Measurements from ENCODE around the gene CLECL1.
"Not testable (repeated sequence)": the region's sequence is repeated elsewhere in the genome, so short reads cannot be mapped to it uniquely, and the experiment has no call there.

The CLECL1 gene

GRCh38 chr12:9751204-9752144 is 18.6 kb upstream of the CLECL1 start:
- DNase-seq: peak; percentile 49

GRCh38 chr12:9750276-9751203 is 17.6 kb upstream of the CLECL1 start:
- DNase-seq: peak; percentile 65

DNA sequence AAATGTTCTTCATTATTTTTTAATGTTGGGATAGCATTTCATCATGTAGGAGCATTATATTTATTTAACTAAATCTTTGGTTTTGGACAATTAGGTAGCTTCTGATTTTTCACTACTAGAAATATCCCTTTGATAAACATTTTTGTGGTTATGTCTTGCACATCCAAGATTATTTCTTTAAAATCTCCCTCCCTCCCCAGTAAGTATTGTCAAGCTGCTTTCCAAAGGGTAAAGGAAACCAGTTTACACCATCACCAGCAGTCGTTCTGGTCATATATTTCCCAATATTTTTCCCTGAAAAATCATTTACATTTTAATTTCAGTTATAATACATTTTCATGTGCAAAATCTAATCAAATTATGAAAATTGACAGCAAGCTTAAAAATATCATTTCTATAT is 16.7 kb upstream of the CLECL1 start:
- no peak for DNase-seq

DNA sequence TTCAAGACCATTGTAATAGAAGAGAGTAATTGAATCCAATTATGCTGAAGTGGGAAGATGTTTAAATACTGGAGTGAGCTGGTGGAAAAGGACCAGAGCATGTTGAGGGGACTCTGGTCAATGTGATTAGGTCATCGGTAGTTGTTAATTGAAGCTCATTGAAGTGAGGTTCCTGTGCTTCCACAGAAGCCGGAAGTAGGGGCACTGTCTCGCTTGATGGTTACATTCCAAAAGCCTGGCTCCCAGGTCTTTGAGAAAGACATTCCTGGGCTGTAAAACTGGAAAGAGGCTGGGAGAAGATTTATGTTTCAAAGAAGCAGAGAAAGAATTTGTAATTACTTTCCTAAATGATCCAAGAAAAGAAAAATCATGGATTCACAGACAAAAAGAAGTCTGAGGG is 12.3 kb upstream of the CLECL1 start:
- DNase-seq: no peak

DNA sequence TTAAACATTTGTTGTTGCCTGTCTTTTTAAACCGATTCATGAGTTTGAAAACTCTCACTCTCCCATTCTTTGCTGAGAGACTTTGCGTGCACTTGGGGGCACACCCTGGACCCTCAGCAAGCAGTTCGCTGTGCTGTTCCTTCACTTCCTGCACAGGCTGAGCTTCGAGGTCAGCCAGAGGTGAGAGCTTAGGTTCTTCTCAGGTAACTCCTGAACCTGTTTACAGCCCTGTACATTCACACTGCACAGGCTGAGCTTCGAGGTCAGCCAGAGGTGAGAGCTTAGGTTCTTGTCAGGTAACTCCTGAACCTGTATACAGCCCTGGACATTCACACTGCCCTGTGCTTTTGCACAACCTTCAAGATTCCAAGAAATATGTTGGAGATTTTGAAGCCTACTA is 9.8 kb upstream of the CLECL1 start:
- DNase-seq: no peak

DNA sequence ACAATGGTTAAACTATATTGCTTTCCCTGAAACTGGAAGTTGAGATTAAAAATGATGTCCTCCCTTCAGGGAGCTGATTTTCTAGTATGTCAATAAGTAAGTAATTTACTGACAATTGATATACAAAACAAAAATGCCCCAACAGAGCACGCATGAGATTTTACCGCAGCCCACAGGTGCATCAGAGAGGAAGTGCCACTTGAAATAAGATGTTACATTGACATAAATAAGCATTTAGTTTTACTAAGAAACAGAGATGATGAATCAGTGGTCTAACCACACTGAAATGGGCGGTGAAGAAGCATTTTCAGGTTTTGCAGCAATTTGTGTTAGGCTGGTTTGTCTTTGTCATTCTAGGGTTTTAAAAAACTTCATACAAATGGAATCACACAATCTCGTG is 8.8 kb upstream of the CLECL1 start:
- DNase-seq: no peak

DNA sequence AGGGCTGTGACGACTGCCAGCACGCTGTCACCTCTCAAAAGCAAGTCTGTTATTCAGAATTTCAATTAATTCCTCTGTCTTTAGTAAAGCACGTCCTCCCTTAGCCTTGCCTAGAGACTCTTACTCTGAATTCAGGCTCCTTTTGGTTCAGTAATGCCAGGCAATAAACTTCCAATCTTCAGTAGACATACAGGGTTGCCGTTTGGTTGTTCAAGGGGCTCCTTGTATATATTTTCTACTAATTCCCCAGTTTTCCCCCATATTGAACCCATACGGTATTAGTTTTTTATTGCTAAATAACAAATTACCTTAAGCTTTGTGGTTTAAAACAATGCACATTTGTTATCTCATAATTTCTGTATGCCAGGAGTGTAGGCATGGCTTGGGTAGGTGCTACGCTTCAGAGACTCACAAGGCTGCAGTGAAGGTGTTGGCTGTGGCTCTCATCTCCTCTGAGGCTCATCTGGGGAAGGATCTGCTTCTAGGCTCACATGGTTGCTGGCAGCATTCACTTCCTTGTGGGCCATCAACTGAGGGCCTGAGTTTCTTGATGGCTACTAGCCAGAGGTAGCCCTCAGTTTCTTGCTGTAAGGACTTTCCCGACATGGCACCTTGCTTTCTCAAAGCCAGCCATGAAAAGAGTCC is 7.3 kb upstream of the CLECL1 start:
- no peak for DNase-seq

DNA sequence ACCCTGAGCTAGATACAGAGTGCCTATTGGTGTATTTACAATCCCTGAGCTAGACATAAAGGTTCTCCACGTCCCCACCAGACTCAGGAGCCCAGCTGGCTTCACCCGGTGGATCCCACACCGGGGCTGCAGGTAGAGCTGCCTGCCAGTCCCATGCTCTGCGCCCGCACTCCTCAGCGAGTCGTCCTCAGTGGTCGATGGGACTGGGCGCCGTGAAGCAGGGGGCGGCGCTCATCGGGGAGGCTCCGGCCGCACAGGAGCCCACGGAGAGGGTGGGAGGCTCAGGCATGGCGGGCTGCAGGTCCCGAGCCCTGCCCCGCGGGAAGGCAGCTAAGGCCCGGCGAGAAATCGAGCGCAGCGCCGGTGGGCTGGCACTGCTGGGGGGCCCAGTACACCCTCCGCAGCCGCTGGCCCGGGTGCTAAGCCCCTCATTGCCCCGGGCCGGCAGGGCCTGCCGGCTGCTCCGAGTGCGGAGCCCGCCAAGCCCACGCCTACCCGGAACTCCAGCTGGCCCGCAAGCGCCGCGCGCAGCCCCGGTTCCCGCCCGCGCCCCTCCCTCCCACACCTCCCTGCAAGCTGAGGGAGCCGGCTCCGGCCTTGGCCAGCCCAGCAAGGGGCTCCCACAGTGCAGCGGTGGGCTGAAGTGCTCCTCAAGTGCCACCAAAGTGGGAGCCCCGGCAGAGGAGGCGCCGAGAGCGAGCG is 6.7 kb upstream of the CLECL1 start:
- DNase-seq: not testable (repeated sequence)

DNA sequence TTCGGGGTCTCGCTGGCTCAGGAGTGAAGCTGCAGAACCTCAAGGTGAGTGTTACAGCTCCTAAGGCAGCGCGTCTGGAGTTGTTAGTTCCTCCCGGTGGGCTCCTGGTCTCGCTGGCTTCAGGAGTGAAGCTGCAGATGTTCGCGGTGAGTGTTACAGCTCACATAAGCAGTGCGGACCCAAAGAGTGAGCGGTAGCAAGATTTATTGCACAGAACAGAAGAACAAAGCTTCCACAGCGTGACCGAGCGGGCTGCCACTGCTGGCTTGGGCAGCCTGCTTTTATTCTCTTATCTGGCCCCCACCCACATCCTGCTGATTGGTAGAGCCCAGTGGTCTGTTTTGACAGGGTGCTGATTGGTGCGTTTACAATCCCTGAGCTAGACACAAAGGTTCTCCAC is 6.0 kb upstream of the CLECL1 start:
- not testable (repeated sequence) for DNase-seq

GRCh38 chr12:9736936-9737705 is 4.2 kb upstream of the CLECL1 start:
- DNase-seq: no peak

GRCh38 chr12:9735601-9736000 is 2.7 kb upstream of the CLECL1 start:
- no peak for DNase-seq

DNA sequence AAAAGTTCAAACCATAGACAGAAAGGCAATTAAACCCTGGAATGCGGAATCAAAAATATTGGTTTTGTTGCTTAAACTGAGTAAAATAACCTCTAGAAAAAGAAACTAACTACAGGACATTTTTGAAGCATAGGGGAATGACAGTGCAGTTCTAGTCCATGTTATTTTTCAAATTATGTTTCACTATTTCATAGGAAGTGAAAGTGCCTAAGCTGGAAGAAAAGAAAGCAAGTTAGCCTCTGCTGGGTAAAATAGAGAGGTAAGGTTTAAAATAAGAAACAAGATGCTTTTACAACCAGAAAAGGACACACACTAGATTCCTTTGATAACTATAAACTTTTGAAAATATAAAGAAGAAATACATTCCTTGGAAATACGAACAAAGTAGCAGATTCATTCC is 1.1 kb downstream of the CLECL1 start:
- DNase-seq: no peak

GRCh38 chr12:9731393-9731792 is 1.5 kb downstream of the CLECL1 start:
- DNase-seq: no peak

- no peak for DNase-seq
Measured at GRCh38 chr12:9730591-9730990, 2.3 kb downstream of the CLECL1 start.

DNA sequence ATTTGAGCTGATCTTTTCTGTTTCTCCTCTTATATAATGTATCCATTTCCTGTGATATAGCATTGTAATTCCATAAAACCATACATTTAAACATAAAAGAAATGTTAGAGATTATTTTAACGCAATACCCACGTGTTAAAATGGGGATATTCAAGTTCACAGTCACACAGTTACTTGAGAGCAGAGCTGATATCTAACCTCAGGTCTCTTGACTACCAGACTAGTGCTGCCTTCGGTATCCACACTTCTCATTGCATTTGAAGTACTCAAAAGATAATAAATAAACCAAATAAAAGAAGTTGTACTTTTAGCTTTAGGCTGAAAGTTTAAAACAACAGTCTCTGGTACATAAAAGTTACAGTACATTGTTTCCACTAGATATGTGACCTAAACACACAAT is 2.9 kb downstream of the CLECL1 start:
- no peak for DNase-seq

DNA sequence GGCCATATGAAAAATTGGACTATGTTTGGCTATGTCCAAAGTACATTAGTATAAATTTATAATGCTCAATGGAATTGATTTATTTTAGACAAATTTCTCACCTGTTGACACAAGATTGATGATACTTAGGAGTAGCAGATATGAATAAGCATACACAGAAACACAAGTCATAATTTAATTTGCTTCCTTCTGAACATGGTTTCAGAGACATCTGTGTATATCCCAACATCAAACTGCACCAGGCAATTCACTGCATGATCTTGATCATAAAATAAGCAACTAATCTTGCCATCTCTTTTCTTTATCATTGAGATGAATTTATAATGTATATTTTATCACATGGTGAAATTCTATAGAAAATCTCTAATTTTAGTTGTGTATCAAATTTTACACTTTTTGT is 3.8 kb downstream of the CLECL1 start:
- DNase-seq: no peak

DNA sequence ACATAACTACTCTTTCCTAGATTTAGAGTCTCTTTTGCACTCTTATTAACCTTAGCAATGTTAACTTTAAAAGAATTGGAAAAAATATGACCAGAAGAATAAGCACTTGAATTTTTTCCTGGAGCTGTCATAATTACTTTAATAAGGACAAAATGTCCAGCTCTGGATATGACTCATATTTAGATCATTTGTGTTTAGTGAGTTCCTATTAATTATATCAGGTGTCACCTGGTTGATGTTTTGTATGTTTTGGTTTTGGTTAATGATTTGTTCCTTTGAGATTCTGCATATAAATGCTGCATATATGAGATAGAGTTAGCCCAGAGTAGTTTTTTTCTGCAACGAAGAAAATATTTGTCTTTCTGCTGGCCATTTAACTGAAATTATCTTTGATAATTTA is 5.1 kb downstream of the CLECL1 start:
- no peak for DNase-seq

DNA sequence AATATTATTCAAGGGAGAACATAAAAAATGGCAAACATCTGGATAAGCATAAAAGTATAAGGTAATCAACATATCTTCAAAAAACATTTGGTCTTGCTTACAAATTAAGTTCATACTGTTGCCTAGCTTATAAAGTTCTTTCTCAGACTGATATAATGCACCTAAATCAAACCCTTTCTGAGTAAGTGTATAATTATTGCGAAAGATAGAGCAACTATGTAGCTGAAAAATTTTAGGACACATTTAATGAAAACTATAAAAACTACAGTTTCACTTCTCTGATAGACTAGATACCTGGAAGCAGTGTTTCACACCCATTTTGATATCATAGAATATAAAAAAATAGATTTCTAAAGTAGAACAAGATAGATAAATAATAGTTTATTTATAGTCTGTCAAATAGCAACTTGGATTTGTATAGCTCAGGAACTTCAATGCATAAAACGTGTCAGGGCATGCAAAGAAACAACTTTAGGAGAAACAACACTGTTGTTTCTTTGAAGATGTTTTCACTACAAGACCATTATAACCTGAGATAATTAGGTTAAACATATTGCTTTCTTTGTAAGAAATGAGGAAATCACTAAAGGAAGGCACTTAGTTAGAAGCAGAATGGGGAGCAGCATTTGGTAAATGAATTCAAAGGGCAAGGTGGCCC is 7.6 kb downstream of the CLECL1 start:
- no peak for DNase-seq

DNA sequence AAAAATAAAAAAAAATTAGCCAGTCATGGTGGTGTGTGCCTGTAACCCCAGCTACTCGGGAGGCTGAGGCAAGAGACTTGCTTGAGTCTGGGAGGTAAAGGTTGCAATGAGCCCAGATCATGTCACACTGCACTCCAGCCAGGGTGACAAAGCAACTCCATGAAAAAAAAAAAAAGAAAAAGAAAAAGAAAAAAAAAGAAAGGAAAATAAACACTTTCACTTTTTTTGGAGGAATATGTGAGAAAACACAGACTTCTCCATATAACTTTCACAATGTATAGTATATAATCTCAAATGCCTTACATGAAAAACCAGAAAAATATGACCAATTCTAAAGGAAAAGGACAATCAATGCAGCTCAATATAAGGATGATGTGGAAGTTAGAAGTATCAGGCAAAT is 8.9 kb downstream of the CLECL1 start:
- DNase-seq: no peak

- no peak for DNase-seq
Measured at GRCh38 chr12:9721394-9722092, 11.4 kb downstream of the CLECL1 start.

GRCh38 chr12:9719790-9720189 is 13.1 kb downstream of the CLECL1 start:
- no peak for DNase-seq

All from NCI-H1694 treated with DMSO at 0.1 percent for 48 hours (cell line).